HG02981 (cell line): ENCODE results near the gene GALNT1.

Experiments
- ATAC-seq: cut with Tn5 transposase; IDR thresholded peaks from one replicate; pipeline ENCODE4 v1.9.1; 2021; ENCODE audit warnings: mild to moderate bottlenecking, moderate library complexity; ENCODE audit not compliant: unreplicated experiment

GALNT1 gene

DNA sequence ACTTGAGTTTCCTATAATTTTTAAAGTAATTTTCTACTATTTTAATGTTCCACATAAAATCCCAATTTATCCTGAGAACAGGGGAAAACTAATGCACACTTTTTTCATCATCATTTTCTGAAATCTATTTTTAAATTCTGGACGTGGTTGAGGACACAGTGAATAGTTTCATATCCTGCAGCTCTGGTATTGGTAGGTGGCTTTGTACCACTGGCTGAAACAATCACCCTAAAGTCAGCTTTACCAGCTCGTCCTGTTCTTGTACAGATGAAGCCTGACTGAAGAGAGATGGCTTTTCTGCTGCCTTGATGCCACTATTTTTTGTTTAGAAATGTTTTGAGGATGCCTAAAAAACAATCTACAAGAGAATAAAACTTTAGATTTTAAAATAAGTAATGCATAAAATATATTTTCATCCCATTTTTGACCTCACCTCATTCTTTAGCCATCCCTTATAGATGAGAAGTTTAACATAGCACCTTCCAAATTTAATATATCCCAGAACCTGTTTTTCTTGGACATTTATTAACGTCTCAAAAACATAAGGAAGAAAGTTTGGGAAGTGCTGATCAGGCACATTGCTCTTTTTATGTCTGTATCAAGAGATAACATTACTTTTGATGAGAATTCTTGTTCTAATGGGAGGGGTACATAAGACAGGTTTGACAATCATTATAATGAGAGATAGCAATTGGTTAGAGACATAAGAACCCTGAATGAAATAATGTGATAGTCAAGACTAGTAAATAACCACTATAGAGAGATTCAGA is 80.9 kb downstream of the GALNT1 start:
- ATAC-seq: peak; percentile 74

- ATAC-seq: no peak
Measured at GRCh38 chr18:35671966-35672603, 90.5 kb downstream of the GALNT1 start.

- no peak for ATAC-seq
Measured at GRCh38 chr18:35672897-35673296, 91.4 kb downstream of the GALNT1 start.

DNA sequence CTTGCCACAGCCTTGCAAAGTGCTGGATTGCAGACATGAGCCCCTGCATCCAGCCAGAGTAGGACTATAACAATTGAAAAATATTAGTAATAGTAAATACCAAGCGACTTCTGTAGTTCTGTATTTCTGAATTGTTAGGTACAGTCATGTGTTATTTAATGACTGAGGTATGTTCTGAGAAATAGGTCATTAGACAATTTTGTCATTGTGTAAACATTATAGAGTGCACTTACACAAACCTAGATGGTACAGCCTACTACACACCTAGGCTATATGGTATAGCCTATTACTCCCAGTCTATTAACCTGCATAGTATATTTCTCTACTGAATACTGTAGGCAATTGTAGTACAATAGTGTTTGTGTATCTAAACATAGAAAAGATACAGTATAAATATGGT is 92.1 kb downstream of the GALNT1 start:
- ATAC-seq: no peak

DNA sequence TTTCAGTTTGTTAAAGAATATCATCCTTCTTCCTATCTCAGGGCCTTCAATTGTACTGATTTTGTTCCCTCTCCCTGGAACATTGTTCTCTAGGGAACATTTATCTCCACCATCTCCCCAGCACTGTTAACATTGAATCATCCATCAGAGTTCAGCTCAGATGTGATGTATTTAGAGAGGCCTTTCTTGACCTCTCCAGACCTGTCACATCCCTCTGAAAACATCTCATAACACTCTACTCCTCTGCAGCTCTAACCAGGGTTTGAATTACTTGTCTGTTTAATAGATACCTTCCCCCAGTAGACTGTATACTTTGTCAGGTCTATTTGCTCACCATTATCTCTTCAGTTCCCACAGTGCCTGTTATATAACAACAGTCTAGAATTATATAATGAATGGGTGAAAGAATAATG is 98.6 kb downstream of the GALNT1 start:
- no peak for ATAC-seq

GRCh38 chr18:35682281-35682867 is 100.8 kb downstream of the GALNT1 start:
- ATAC-seq: no peak

DNA sequence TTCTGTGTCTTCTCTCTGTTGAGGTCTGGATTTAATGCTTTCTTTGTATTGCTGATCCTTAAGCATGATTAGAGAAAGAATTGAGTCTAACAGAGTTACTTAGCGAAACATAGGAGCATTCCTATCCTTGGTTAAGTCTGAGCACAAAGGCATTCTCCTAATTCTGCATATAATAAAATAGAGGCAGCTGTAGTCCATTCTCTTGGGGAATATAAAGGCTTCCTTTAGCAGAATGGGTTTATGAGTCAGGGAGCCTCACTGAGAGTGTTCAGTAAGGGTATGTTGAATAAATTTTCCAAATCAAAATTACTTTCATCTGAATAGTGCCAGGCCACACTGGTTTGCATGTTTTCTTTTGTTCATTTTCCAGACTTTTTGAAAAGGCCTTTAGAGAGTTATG is 101.5 kb downstream of the GALNT1 start:
- ATAC-seq: no peak

DNA sequence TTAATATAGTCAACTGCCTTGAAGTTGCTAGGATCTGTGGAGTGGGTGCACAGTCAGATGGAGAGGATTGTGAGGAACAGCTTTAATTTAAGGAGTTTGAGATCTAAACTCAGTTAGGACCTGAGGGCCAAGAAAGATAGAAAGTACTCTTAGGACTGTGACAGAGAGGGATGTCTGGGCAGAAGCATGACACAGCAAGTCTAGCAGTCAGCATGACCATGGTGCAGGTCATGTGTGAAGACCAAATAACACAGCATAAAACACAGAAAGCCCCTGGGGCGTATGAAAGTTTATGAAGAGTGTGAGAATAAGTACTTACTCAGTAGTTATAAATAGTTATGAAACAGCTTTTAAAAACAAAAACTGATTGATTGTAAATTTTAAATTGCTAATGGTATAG is 107.2 kb downstream of the GALNT1 start:
- peak; percentile 82 for ATAC-seq

GRCh38 chr18:35689728-35690127 is 108.2 kb downstream of the GALNT1 start:
- no peak for ATAC-seq

DNA sequence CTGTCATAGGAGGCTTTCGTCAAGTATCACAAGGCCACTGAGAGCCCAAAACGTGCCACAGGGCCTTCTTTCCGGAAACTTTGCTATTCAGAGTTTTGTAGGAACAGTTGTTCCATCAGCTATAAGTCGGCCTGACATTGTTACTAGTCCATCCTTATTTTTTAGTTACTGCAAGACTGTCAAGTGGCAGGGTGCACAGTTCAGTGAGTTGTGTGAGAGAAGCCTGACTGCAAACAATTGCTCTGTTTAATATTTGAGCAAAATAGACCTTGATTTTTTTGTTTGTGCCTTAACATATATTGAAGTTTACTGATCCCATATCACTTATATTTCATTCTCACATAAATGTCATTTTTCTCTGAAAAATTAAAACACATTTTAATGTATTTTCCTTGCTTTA is 110.1 kb downstream of the GALNT1 start:
- ATAC-seq: no peak

GRCh38 chr18:35692866-35693265 is 111.3 kb downstream of the GALNT1 start:
- ATAC-seq: no peak

DNA sequence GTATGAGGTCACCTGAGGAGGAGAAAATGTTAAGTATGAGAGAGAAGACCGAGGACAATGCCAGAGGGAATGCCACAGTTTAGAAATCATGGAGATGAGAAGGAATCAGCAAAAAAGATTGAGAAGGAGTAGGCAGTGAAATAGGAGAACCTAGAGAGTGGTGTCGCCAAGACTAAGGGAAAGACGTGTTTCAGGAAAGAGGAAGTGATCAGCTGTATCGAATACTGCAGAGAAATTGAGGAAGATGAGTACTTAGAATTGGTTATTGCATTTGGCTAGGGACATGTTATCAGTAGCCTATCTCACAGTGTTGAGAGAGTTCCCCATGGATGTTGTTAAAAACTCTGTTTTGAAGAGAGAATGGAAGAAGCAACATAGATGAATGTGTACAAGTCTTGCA is 112.3 kb downstream of the GALNT1 start:
- ATAC-seq: no peak

DNA sequence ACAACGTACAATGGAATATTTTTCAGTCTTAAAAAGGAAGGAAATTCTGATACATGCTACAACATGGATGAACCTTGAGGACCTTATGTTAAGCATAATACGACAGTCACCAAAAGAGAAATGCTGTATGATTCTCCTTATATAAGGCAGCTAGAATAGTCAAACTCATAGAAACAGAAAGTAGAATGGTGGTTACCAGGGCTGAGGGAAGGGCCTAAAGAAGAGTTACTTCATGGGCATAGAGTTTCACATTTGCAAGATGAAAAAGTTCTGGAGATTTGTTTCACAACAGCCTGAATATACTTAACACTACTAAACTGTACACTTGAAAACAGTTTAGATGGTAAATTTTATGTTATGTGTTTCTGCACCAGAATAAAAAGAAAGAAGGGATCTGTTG is 113.3 kb downstream of the GALNT1 start:
- ATAC-seq: peak; percentile 60

- ATAC-seq: no peak
Measured at GRCh38 chr18:35695384-35695783, 113.8 kb downstream of the GALNT1 start.

DNA sequence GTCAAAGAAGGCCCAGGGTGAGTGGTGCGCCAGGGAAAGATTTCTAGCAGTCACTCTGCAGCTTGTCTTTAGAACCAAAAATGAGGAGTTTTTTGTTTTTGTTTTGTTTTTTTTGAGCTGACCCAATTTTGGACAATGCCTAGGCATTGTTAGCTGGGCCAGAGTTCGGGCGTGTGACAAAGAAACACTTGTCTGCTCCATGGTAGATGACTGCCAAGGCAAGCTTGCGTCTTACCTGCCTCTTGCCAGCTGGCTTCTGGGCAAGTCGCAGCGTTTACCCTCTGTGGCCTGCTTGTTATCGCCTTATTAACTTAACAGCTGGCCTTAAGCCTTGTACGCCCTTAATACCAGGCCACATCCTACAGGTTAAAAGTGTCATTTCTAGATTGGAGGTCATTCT is 114.3 kb downstream of the GALNT1 start:
- ATAC-seq: no peak

GRCh38 chr18:35696307-35696706 is 114.8 kb downstream of the GALNT1 start:
- no peak for ATAC-seq

DNA sequence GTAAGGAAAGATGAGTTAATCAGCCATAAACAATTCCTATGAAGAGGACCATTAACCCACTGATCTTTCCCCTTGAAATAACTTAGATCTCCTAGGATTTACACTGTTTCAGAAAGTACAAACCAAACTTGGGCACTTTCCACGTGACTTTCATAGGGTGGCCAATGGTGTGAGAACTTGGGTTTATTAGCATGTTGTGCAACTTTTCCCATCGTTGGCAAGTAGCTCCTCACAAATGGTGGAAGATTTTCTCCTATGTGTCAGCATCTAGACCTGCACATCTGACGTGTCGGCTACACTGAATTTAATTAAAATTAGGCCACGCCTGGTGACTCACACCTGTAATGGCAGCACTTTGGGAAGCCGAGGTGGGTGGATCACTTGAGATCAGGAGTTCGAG is 116.3 kb downstream of the GALNT1 start:
- ATAC-seq: no peak

GRCh38 chr18:35703043-35703688 is 121.6 kb downstream of the GALNT1 start:
- ATAC-seq: no peak

GRCh38 chr18:35705988-35706387 is 124.4 kb downstream of the GALNT1 start:
- ATAC-seq: no peak

DNA sequence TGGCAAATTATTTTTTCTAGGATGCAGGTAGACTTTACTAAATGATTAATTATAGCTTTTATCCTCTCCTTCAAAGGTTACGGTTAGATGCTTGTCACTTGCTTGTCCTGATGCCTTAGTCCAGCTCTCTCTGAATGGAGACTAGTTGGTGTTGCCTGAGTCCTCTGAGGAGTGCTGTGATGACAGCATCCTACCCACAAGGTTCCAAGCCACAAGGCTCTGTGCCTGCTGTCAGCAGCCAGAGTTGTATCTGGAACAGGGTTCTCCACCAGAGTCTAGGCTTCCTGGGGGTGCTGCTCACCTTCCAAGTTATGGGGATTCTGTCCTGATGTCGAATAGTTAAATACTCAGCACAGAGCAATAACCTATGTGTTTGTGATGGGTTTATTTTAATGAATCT is 125.7 kb downstream of the GALNT1 start:
- no peak for ATAC-seq

- no peak for ATAC-seq
Measured at GRCh38 chr18:35707674-35708073, 126.1 kb downstream of the GALNT1 start.

GRCh38 chr18:35710581-35710980 is 129.0 kb downstream of the GALNT1 start:
- ATAC-seq: no peak
